ENCODE results near the gene JAK3. TPM values are rescaled to one million over a fixed set of nuclear protein-coding genes. Genes with fewer than 3 reads are reported as not detected.

JAK3 gene
- total RNA-seq, 1 experiment from 2014 or later: 4.4 TPM

DNA sequence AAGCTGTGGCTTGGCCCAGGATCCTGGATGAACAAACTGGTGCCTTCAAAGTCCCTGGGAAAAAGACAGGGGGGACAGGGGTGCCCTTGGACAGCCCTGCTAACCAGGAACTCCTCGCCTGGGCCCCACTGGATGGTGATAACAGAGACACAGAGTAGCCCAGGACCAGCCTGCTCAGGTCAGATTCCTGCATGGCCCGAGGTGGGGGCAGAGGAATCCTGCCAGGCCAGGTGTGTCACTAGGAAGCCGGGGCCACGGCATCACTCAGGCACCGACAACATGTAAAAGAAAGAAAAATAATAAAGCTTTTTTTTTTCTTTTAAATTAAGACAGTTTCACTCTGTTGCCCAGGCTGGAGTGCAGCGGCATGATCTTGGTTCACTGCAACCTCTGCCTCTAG lies 6.3 kb upstream of the JAK3 start:
- peaks cover 15% of the 10 kb centered on the region for H3K27me3 Mint-ChIP-seq (ENCODE audit: low read depth)
- ChIA-PET CTCF (interaction anchor here (0.7 to 2.2 kb wide), 6 partner anchors 12 to 309 kb away, joined by 3 to 10 read pairs (median 3); partner anchors contain the start of gene B3GNT3), POLR2A (no interaction called here)
- peaks cover 2% of the 10 kb centered on the region for H3K4me1 Mint-ChIP-seq
- peaks cover 7% of the 10 kb centered on the region for H3K9me3 Mint-ChIP-seq
- H3K4me3 Mint-ChIP-seq: no peak overlapping the region
- ATAC-seq (no peak), DNase-seq (ENCODE audit: low spot score) (no peak)
- TF ChIP-seq ZNF219 (CRISPR knock-in tag; IDR thresholded peaks at IDR 0.05; ENCODE audit: borderline replicate concordance): no peak
- H3K27ac Mint-ChIP-seq: no peak overlapping the region
- H3K36me3 Mint-ChIP-seq: no peaks in the 10 kb centered on the region

DNA sequence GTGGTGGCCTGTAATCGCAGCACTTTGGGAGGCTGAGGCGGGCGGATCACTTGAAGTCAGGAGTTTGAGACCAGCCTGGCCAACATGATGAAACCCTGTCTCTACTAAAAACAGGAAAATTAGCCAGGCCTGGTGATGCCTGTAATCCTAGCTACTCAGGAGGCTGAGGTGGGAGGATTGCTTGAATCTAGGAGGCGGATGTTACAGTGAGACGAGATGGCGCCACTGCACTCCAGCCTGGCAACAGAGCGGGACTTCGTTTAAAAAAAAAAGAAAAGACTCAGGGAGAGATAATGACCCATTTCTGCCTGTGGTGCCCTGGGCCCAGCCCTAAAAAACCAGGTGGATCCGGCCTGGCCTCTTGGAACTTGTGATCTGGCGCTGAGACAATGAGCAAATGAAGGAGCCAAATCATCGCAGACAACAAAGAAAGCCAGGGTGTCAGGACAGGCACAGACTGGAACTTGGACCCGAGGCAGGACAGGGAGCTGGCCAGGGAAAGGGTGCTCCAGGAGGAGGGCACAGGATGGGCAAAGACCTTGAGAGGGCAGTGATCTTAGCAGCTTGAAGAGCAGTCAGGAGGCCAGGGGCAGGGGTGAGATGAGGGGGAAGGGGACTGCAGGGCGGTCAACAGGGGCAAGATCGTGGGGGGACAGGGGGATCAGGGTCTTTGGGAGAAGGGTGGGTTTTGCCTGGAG lies 962 bp upstream of the JAK3 start:
- Mint-ChIP-seq H3K27ac (no peak overlapping the region; the same call in 1 of the 2 replicates), H3K4me1 (no peaks in the 10 kb centered on the region), H3K4me3 (no peak overlapping the region), H3K36me3 (no peaks in the 10 kb centered on the region), H3K27me3 (ENCODE audit: low read depth) (peaks cover 33% of the 10 kb centered on the region), H3K9me3 (peaks cover 7% of the 10 kb centered on the region)
- no peak for ATAC-seq
- POLR2A ChIA-PET: interaction anchor here (2.2 kb wide), 1 partner anchor 11 kb away, joined by 9 read pairs; the partner anchor contains the start of gene RPL18A
- CTCF ChIA-PET: interaction anchor here (1.0 to 3.2 kb wide), 2 partner anchors 11 to 14 kb away, joined by 4 to 33 read pairs; partner anchors contain the start of gene RPL18A
- DNase-seq (ENCODE audit: low spot score): no peak
- no peak for TF ChIP-seq ZNF512 (CRISPR knock-in tag; IDR thresholded peaks at IDR 0.05; ENCODE audit: borderline replicate concordance)
- no peak for TF ChIP-seq ZNF532 (CRISPR knock-in tag; IDR thresholded peaks at IDR 0.05; ENCODE audit: borderline replicate concordance)
- no peak for TF ChIP-seq TCF7 (CRISPR knock-in tag; IDR thresholded peaks at IDR 0.05; ENCODE audit: low read depth)
- TF ChIP-seq ZSCAN18 (CRISPR knock-in tag; IDR thresholded peaks at IDR 0.05): no peak

- no peaks in the 10 kb centered on the region for H3K36me3 Mint-ChIP-seq
- CTCF ChIA-PET: interaction anchor here (1.9 kb wide), 1 partner anchor 13 kb away, joined by 14 read pairs; the partner anchor contains the start of gene RPL18A
- no peaks in the 10 kb centered on the region for H3K9me3 Mint-ChIP-seq
- H3K27me3 Mint-ChIP-seq (ENCODE audit: low read depth): peaks cover 50% of the 10 kb centered on the region
- no peak for ATAC-seq
- POLR2A ChIA-PET: no interaction called here
- no peak overlapping the region for H3K27ac Mint-ChIP-seq
- peaks cover under 1% of the 10 kb centered on the region; the same call in 1 of the 2 replicates for H3K4me1 Mint-ChIP-seq
- DNase-seq (ENCODE audit: low spot score): no peak
- H3K4me3 Mint-ChIP-seq: no peak overlapping the region
- TF ChIP-seq IRF2 (CRISPR knock-in tag; IDR thresholded peaks at IDR 0.05; ENCODE audit: borderline replicate concordance, low read depth) (no peak), TEAD4 (CRISPR knock-in tag; IDR thresholded peaks at IDR 0.05) (no peak), ZNF317 (CRISPR knock-in tag; IDR thresholded peaks at IDR 0.05; ENCODE audit: borderline replicate concordance, low read depth) (no peak), ZNF396 (CRISPR knock-in tag; IDR thresholded peaks at IDR 0.05; ENCODE audit: borderline replicate concordance) (no peak), SP1 (CRISPR knock-in tag; conservative IDR thresholded peaks at IDR 0.05) (no peak), NFATC4 (CRISPR knock-in tag; IDR thresholded peaks at IDR 0.05) (no peak), ARID4B (CRISPR knock-in tag; IDR thresholded peaks at IDR 0.05; ENCODE audit: borderline replicate concordance) (no peak)
- TF ChIP-seq, protein P1, sequence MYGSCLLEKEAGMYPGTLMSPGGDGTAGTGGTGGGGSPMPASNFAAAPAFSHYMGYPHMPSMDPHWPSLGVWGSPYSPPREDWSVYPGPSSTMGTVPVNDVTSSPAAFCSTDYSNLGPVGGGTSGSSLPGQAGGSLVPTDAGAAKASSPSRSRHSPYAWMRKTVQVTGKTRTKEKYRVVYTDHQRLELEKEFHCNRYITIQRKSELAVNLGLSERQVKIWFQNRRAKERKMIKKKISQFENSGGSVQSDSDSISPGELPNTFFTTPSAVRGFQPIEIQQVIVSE (CRISPR knock-in tag; IDR thresholded peaks at IDR 0.05; ENCODE audit: borderline replicate concordance): no peak
- TF ChIP-seq, protein P2, sequence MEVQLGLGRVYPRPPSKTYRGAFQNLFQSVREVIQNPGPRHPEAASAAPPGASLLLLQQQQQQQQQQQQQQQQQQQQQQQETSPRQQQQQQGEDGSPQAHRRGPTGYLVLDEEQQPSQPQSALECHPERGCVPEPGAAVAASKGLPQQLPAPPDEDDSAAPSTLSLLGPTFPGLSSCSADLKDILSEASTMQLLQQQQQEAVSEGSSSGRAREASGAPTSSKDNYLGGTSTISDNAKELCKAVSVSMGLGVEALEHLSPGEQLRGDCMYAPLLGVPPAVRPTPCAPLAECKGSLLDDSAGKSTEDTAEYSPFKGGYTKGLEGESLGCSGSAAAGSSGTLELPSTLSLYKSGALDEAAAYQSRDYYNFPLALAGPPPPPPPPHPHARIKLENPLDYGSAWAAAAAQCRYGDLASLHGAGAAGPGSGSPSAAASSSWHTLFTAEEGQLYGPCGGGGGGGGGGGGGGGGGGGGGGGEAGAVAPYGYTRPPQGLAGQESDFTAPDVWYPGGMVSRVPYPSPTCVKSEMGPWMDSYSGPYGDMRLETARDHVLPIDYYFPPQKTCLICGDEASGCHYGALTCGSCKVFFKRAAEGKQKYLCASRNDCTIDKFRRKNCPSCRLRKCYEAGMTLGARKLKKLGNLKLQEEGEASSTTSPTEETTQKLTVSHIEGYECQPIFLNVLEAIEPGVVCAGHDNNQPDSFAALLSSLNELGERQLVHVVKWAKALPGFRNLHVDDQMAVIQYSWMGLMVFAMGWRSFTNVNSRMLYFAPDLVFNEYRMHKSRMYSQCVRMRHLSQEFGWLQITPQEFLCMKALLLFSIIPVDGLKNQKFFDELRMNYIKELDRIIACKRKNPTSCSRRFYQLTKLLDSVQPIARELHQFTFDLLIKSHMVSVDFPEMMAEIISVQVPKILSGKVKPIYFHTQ (CRISPR knock-in tag; IDR thresholded peaks at IDR 0.05): no peak
These were observed 1.6 kb downstream of the JAK3 start for GRCh38 chr19:17846146-17846545.

All from WTC11 (cell line).